GM19351 (cell line): Measurements from ENCODE around the gene HEMK1.
A peak's percentile ranks its signal among the peaks of the same experiment; 100 is the strongest.

Source experiments
- ATAC-seq: cut with Tn5 transposase; IDR thresholded peaks from one replicate; pipeline ENCODE4 v1.9.1; 2021; ENCODE audit warnings: mild to moderate bottlenecking, moderate library complexity; ENCODE audit not compliant: unreplicated experiment

The HEMK1 gene

GRCh38 chr3:50612234-50612882 is 43.0 kb downstream of the HEMK1 start:
- peak; percentile 9 for ATAC-seq

- no peak for ATAC-seq
Measured at GRCh38 chr3:50612970-50613846, 43.9 kb downstream of the HEMK1 start.

- ATAC-seq, result no peak
Measured at GRCh38 chr3:50615190-50615589, 45.9 kb downstream of the HEMK1 start.

GRCh38 chr3:50616003-50616769 is 46.9 kb downstream of the HEMK1 start:
- peak; percentile 41 for ATAC-seq

GRCh38 chr3:50616770-50617095 is 47.4 kb downstream of the HEMK1 start:
- ATAC-seq, result peak; percentile 68

- ATAC-seq, result peak; percentile 8
Measured at GRCh38 chr3:50617096-50617791, 47.9 kb downstream of the HEMK1 start, which contains the start of gene MAPKAPK3. TSS of gene MAPKAPK3 (plus strand) at chr3:50617151. CDS start at chr3:50617566, 415 bp downstream.

GRCh38 chr3:50617911-50618481 is 48.7 kb downstream of the HEMK1 start:
- no peak for ATAC-seq

GRCh38 chr3:50620420-50620819 is 51.1 kb downstream of the HEMK1 start:
- no peak for ATAC-seq

GRCh38 chr3:50620820-50621219 is 51.5 kb downstream of the HEMK1 start:
- ATAC-seq, result no peak

- no peak for ATAC-seq
Measured at GRCh38 chr3:50622881-50623280, 53.6 kb downstream of the HEMK1 start.

- ATAC-seq, result peak; percentile 53
Measured at GRCh38 chr3:50623840-50624474, 54.6 kb downstream of the HEMK1 start.

GRCh38 chr3:50624634-50625033 is 55.3 kb downstream of the HEMK1 start:
- ATAC-seq, result no peak

GRCh38 chr3:50625231-50626182 is 56.2 kb downstream of the HEMK1 start:
- no peak for ATAC-seq

GRCh38 chr3:50626401-50626800 is 57.1 kb downstream of the HEMK1 start:
- no peak for ATAC-seq

GRCh38 chr3:50627407-50628051 is 58.2 kb downstream of the HEMK1 start:
- ATAC-seq, result no peak

GRCh38 chr3:50628601-50629000 is 59.3 kb downstream of the HEMK1 start:
- ATAC-seq, result no peak

GRCh38 chr3:50630394-50630793 is 61.1 kb downstream of the HEMK1 start:
- no peak for ATAC-seq

- no peak for ATAC-seq
Measured at GRCh38 chr3:50630877-50631276, 61.6 kb downstream of the HEMK1 start.
